Measurements from ENCODE around the gene NUP210L.

DNA sequence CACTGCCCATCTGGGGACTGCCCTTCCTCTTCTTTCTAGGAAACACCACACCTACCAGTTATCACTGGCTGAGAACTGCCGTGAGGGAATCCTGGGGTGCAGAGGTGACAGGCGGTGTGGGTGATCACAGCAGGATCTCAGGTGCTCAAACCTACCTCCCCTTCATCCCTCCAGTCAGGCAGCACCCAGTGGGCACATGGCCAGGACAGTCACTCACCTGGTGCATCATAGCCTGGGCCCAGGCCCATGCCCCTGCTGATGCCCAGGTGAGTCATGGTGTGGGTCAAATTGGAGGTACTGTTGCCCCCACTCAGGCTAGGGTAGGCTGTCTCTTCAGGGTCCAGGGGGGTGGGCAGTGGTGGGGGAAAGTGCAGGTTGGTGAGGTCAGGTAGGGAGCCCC, 203.1 kb downstream of the NUP210L start:
- TF ChIP-seq, protein P1, sequence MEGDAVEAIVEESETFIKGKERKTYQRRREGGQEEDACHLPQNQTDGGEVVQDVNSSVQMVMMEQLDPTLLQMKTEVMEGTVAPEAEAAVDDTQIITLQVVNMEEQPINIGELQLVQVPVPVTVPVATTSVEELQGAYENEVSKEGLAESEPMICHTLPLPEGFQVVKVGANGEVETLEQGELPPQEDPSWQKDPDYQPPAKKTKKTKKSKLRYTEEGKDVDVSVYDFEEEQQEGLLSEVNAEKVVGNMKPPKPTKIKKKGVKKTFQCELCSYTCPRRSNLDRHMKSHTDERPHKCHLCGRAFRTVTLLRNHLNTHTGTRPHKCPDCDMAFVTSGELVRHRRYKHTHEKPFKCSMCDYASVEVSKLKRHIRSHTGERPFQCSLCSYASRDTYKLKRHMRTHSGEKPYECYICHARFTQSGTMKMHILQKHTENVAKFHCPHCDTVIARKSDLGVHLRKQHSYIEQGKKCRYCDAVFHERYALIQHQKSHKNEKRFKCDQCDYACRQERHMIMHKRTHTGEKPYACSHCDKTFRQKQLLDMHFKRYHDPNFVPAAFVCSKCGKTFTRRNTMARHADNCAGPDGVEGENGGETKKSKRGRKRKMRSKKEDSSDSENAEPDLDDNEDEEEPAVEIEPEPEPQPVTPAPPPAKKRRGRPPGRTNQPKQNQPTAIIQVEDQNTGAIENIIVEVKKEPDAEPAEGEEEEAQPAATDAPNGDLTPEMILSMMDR (IDR thresholded peaks at IDR 0.05): no peak
- no peak for TF ChIP-seq POLR2A (IDR thresholded peaks at IDR 0.05)

Measured in uterus (tissue), 2 donors.